GM21381 (cell line): ENCODE results near the gene CHST6.
"Not testable (repeated sequence)": the region's sequence is repeated elsewhere in the genome, so short reads cannot be mapped to it uniquely, and the experiment has no call there.

ENCODE experiments used
- ATAC-seq: cut with Tn5 transposase; IDR thresholded peaks from one replicate; pipeline ENCODE4 v1.9.1; 2021; ENCODE audit warnings: mild to moderate bottlenecking, moderate library complexity; ENCODE audit not compliant: unreplicated experiment

CHST6 gene

GRCh38 chr16:75452464-75453190 lies 42.6 kb downstream of the CHST6 start:
- no peak for ATAC-seq

- ATAC-seq: no peak
Observed at GRCh38 chr16:75446416-75446815, 48.8 kb downstream of the CHST6 start.

- ATAC-seq: no peak
Observed at GRCh38 chr16:75445298-75445697, 49.9 kb downstream of the CHST6 start.

- no peak for ATAC-seq
Observed at GRCh38 chr16:75443298-75443697, 51.9 kb downstream of the CHST6 start.

- peak; percentile 66 for ATAC-seq
Observed at GRCh38 chr16:75433732-75434413, 61.4 kb downstream of the CHST6 start.

GRCh38 chr16:75432828-75433731 lies 62.2 kb downstream of the CHST6 start, which contains the start of gene CFDP1:
TSS of gene CFDP1 (minus strand) at chr16:75433503. CDS start at chr16:75433352, 151 bp downstream.
- peak; percentile 91 for ATAC-seq

GRCh38 chr16:75429621-75430403 lies 65.4 kb downstream of the CHST6 start:
- ATAC-seq: no peak

- not testable (repeated sequence) for ATAC-seq
Observed at GRCh38 chr16:75426524-75426923, 68.7 kb downstream of the CHST6 start.

GRCh38 chr16:75424105-75424762 lies 71.0 kb downstream of the CHST6 start:
- not testable (repeated sequence) for ATAC-seq

GRCh38 chr16:75423723-75424104 lies 71.5 kb downstream of the CHST6 start:
- no peak for ATAC-seq
